ELR (cell line): ENCODE data around the gene GBE1.
A peak's percentile ranks its signal among the peaks of the same experiment; 100 is the strongest.
"Not testable (repeated sequence)": the region's sequence is repeated elsewhere in the genome, so short reads cannot be mapped to it uniquely, and the experiment has no call there.

Experiments used
- DNase-seq: peaks from one replicate; pipeline ENCODE4 v3.0.0-alpha.2; 2015; ENCODE audit warnings: low read depth

The GBE1 gene

DNA sequence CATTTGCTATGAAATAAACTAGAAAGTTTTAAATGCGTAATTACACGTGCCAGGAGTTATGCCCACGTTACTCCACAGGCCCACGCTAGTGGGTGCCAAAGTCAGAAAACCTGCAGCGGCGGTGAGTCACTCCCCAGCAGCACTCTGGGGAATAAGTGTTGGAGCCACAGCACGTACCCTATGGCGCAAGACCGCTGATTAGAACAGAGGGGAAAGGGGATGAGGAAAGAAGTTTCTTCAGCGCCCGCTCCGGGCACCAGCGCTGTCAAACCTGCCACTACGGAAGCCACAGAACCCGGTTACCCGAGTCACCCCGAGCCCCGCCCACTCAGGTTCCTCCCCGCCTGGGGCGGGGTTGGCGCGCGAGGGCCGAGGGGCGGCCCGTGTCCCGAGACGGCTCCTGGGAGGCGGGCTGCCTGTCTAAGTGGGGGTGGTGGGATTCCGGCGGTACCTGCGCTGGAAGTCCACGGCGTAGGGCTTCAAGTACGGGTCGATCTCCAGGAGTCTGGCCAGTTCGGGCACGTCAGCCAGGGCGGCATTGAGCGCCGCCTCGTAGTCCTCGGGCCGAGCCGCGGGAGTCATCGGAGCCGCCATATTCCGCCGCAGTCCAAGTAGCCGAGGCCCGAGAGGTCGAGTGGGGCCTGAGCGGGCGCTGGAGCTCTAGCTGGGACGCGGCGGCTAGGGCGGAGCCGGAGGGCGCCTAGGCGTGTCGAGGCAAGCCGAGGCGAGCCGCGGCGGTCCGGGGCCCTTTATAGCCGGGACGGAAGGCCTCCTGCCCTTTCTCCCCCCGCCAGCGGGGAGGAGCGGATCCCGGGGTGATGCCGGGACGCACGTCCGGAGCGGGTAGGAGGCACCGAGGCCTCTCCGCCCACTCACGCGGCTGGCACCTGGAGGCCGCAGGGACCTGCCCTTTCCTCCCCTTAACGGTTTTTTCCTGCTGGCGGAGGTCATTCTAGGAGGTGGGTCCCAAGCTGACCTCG lies at the start of gene GBE1:
TSS of gene GBE1 (minus strand) at position 722 of the 980 bp plus-strand sequence. CDS start at position 594, 128 bp downstream.
- peak; percentile 95 for DNase-seq

DNA sequence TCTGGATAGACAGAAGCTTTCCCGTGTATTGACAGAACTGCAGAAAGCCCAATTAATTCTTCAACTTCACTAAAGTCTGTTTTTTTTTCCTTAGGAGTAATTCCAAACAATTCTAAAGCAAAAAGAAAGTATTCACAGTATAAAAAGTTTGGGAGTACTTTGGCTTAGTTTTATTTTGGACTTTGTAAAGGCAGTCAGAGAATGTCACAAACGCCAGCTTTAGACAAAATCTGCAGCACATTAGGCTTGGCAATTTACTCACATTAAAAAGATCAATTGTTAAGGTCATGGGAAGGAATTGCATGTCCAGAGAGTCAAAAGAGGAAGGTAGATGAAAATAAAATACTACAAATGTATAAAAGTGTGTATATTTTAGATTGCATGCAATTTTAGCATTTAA lies 47.5 kb upstream of the GBE1 start:
- DNase-seq: no peak

DNA sequence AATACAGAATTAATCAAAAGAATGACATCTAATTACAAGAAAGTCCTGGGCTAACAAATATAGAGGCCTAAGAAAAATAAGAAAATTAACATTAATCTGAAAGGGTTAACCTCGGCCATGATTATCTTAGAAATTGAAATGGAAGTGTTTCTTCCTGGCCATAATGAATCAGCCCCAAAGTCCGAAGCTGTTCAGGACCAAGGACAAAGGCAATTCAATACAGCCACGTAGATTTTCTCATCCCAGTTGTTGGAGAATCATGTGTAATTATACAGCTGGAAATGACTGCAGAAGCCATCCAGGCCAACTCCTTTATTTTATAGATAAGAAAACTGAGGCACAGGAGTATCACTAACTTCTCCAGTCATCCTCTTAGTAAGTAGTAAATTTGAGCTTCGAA lies 38.0 kb upstream of the GBE1 start:
- DNase-seq: no peak

DNA sequence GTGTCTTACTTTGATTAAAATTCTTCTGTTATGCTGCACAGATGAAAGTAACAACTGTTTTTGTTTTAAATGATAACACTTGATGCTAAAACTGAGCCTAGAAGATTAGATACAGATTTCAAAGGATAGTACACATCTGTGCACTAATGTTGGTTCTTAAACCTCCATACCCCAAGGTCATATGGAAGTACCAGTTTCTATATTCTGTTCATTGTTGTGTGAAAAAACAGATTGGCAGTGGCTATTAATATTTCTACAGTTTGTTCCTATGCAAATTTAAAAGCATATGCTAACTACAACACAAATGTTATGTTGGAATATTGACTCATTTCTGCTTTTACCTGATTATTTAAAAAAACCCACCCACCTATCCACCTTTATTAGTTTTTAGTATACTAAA lies 32.0 kb upstream of the GBE1 start:
- DNase-seq: no peak

DNA sequence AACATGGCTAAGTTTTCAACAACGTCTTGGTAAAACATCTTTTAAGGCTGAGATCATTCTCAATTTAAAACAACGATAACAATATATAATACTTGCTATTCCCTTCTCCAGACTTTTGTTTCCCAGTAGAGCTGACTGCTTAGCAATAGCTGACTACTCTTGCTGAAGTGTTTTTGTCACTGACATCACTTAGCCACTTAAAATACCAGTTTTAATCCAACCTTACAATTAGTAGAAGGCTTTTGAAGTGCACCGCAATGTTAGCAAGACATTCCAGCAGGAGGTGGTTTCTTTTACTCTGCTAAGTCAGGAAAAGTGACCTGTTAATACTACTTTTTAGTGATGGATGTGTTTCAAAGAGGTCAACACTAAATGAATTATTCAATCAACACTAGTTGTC lies 28.7 kb upstream of the GBE1 start:
- no peak for DNase-seq

DNA sequence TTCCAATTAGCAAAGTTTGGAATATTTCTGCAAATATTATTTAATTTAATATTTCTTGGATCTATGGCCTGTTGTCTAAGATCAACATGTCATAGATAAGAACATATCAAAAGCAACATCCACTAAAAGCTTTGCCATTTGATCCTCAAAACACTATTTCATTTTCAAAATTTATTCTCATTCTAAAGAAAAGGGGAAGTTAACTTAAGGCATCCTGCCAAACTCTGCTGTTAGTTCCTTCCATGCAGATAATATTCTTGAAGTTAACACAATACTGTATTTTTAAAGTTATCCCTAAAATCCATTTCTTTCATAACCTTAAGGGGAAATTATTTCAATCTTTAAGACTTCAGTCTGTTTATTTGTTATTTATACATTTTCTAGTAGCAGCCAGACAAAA lies 28.2 kb upstream of the GBE1 start:
- DNase-seq: no peak

DNA sequence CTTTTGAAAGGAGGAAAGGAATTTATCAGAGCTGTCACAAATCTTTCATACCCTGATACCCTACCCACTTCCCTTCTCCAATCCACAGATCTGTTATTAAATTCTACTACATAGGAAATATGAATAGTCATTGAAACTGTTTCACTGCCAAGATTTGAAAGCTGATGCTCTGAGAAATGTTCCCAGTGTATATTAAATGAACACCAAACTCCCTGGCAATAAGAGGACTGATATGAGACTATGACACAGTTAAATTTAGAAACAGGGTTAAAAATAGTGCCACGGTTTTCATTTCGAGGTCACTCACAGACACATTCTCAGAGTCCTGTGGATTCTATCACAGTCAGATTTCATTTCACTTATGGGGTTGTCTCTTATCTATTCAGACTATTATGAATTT lies 27.2 kb upstream of the GBE1 start:
- DNase-seq: no peak

DNA sequence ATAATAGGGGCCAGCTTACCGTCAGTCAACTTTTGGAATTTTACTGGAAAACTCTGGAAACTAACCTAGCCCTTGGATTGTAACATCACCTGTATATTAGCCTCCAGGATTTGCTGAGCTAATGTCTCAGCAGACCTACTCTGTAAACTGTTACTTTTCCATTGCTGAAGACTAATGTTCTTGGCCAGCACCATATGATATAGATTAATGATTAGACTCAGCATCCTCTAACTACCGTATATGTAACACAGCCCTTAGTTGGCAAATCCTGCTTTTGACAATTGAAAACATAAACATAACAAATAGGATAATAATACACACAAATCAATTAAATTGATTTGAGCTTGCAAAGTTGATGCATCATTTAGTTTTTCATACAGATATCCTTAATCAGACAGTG lies 26.6 kb upstream of the GBE1 start:
- no peak for DNase-seq

DNA sequence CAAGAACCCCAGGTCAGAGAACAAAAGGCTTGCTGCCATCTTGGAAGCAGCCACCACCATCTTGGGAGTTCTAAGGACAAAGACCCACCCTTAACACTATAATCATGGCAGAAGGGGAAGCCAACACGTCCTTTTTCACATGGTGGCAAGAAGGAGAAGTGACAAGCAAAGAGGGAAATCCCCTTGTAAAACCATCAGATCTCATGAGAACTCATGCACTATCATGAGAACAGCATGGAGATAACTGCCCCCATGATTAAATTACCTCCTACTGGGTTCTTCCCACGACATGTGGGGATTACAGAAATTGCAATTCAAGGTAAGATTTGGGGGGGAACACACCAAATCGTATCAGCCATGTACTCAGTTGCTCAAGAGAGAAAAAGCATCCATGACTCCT lies 21.1 kb upstream of the GBE1 start:
- DNase-seq: no peak

DNA sequence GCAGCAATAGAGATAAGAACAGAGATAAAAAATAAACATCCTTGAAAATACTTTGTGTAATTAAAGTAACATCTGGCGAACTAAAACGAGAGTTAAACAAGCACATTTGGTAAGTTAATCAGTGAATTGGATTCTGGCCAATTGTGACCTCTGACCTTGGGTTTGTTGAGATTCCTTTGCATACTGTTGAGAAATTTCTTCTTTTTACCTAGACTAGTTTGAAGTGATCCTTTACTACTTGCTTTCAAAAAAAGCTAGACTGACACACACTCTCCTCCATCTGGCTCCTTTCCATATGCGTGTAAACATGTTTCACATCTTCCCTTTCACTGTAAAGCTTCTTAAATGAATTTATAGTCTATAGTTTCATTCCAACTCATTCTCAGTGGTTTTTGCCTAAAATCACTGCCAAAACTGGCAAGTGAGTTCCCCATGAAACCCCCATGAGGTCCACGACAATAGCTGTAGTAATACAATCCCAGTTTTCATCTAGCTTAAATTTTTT lies 17.3 kb upstream of the GBE1 start:
- no peak for DNase-seq

DNA sequence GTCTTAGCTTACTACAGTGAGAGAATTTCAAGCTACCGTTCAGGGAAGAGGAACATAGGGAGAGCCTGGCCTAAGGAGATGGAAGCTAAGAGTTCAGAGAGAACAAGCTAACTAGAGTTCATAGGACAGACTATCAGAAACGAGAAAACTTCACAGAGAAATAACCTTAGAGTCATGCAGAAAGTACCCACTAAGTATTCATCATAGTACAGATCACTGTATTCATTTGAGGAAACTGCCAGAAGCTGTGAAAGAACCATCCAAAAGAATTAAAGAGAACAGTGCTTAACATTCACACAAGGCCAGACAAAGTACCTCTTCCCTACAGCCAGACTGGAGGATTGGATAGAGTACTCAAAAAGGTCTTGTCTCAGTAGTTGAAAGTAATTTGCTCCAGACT lies 15.2 kb upstream of the GBE1 start:
- DNase-seq: no peak

DNA sequence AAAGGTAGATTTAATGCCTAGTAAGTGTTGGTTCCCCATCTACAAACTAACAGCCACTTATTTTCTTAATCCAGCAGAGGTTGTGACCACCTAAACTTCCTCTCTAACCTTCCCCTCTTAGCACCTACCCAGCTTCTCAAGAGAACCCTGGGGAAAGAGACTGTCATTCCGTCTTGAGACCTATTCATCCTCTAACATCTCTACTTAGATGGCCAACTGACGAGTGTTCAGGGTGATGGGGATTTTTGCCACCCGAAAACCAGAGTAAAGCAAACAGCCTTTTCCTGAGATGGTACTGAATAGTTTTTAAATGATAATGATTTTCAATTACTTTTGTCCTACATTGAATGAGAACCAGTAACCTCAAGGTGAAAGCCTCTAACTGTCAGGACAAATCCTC lies 9.3 kb upstream of the GBE1 start:
- DNase-seq: no peak

DNA sequence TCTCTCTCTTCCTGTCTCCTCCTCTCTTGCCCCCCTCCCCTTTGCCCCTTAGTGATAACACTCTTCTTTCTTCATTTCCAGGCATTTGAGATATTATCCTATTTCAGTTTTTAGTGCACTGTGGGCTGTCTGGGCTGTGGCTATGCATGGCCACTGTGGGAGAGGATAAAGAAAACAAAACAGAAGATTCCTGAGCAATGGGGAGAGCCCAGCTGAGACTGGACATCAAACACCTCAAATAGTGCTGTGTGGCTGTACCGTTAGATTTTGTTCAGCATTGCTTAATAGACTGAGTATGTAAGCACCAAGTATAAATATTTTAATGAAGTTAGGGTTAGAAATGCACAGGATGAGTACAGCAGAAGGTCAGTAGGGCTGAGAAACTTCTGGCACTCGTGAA lies 7.9 kb upstream of the GBE1 start:
- no peak for DNase-seq

DNA sequence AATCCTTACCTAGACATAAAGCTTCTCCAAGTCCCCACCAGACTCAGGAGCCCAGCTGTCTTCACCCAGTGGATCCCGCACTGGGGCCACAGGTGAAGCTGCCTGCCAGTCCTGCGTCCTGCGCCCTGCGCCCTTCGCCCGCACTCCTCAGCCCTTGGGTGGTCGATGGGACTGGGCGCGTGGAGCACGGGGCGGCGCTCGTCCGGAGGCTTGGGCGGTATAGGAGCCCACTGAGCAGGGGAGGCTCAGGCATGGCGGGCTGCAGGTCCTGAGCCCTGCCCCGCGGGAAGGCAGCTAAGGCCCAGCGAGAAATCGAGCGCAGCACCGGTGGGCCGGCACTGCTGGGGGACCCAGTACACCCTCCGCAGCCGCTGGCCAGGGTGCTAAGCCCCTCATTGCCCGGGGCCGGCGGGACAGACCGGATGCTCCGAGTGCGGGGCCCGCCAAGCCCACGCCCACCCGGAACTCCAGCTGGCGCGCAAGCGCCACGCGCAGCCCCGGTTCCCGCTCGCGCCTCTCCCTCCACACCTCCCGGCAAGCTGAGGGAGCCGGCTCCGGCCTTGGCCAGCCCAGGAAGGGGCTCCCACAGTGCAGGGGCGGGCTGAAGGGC lies 5.9 kb upstream of the GBE1 start:
- DNase-seq: not testable (repeated sequence)

DNA sequence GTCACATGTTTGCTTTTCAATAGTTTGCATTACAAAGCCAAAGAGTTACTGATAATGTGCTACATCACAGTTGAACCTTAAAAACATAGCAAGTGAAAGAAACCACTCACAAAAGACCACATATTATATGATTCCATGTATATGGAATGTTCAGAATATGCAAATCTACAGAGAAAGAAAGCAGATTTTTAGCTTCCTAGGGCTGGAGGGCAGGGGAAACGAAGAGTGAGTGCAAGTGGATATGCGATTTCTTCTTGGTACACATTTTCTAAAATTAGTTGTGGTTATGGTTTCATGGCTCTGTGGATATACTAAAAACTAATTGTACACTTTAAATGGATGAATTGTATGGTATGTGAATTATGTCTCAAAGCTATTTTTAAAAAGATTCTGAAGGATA lies 4.0 kb upstream of the GBE1 start:
- DNase-seq: no peak

DNA sequence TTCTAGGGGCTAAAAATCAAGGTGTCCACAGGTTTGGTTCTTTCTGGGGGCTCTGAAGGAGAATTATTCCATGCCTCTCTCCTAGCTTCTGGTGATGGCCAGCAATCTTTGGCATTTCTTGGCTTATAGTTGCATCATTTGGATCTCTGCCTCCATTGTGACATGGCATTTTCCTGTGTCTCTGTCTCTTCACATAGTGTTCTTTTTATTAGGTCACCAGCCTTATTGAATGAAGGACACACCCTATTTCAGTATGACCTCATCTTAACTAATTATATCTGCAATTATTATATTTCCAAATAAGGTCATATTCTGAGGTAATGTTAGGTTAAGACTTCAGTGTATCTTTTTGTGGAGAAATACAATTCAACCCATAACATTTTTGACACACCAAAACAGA lies 3.2 kb upstream of the GBE1 start:
- no peak for DNase-seq

DNA sequence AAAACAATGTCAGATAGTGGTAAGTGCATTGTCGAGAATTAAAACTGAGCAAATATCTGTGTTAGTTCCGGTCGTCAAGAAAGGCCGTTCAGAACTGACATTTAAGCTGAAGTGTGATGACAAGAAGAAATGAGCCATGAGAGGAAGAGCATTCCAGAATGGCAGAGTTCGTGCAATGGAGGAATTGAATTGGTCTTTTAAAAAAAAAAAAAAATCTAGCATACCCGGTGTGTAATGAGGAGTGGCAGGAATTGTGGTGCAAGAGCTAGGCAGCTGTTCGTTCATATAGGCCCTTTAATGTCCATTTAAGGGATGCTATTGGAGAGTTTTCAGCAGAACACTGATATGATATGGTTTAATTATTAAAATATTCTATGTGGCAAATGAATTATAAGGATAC lies 2.6 kb upstream of the GBE1 start:
- DNase-seq: no peak

DNA sequence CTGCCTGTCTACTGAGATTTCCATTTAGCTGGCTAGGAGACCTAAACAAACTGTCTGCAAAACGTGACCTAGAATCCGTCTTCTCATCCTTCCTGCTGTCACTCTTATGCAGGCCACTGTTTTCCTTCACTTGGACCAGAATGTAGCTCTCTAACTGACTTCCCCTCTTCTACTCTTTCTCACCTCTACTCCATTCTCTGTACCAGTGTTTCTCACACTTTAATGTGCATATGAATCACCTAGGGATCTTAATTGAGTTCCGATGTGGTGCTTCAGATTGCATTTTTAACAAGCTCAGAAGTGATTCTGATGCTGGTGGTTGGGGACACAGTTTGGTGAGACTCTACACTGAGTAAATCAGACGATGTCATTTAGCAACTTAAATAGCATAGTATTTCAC lies 1.6 kb upstream of the GBE1 start:
- DNase-seq: no peak

DNA sequence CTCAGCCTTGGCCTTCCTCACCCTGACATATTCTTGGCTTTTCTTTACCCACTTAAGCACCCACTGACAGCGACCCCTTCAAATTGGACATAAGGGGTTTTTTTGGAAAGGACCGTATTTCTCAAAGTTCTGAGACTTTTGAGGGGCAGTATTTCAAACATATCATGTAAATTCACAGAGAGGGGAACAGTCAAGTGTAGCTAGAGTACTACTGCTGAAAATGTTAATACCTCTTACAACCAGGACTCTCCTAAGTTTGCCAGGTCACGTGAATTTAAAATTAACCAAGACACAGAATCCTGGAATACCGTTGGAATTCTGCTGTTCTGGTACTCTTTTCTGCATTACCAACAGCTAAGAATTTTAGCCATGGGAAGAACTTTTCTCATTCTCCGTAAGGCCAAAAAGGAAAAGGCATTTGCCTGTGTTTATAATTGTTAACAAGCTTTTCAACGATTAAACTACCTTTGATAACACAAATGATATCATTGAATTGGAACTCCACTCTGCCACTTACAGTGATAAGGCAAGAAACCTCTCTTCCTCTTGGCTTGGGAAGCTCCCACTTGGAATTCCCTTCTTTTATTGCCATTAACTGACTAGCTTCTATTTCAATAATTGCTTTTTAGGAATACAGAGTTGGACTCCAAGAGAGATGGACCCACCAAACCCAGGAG lies 597 bp upstream of the GBE1 start:
- DNase-seq: no peak

DNA sequence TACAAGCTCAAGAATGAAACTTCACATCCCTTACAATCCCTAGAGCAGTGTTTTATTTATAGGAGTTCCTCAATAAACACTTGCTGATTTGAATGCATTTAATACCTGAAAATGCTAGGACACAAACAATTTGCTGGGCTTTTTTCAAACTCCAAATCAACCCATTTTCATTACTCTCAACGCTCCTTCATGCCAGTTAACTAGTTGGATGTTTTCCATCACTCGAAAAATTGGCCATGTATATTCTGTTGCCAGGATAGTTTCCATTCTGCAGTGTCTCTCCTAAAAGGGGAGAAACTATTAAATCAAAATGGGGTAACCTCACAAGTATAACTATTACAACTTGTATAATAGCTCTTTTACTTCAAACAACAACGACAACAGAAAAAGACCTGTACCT lies 1.2 kb downstream of the GBE1 start:
- no peak for DNase-seq

DNA sequence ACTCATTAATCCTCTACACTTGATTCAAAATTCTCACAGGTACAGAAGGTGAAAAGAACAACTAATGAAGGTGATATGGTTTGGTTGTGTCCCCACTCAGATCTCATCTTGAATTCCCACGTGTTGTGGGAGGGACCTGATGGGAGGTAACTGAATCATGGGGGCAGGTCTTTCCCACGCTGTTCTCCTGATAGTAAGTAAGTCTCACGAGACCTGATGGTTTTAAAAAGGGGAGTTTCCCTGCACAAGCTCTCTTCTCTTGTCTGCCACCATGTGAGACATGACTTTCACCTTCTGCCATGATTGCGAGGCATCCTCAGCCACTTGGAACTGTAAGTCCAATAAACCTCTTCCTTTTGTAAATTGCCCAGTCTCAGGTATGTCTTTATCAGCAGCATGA lies 2.7 kb downstream of the GBE1 start:
- not testable (repeated sequence) for DNase-seq

DNA sequence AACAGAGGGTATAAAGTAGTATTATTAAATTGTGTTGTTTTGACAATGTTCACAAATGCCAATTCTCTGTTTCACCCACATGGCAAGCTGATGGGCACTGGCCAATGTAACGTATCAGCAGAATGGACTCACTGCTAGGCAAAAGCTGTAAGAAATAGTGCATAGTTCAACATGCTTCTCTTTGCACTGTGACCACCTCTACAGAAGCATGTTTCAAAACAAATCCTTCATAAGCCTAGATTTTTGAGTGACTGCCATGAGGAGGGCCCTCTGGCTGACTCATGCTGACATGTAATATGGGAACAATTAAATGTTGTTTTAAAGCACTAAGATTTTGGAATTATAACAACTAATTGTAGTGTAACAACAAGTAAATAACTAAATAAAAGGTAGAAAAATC lies 3.2 kb downstream of the GBE1 start:
- DNase-seq: peak; percentile 53
